Prostate gland (tissue), 2 donors: ENCODE data around the gene INPP4B. TPM values are rescaled to one million over a fixed set of nuclear protein-coding genes. Genes with fewer than 3 reads are reported as not detected.

Source experiments
- DNase-seq: peaks from one replicate; pipeline ENCODE4 v3.0.0-alpha.2; 2019; ENCODE audit warnings: low spot score
- H3K27ac ChIP-seq, 2 donors: fragments of 200-600 bp; sonication (generic); 2 replicates each; pipeline ENCODE4 v1.5.1; 2017 to 2019
- H3K27me3 ChIP-seq: fragments of 200-600 bp; sonication (generic); replicated peaks from 2 replicates; pipeline ENCODE4 v1.5.1; 2019; ENCODE audit not compliant: insufficient read depth
- H3K36me3 ChIP-seq, 2 donors: fragments of 200-600 bp; sonication (generic); 1 replicate in 1 of 2; 2 replicates in 1 of 2; pipeline versions ENCODE4 v1.5.1 to v1.8.1; 2017 to 2019
- H3K4me1 ChIP-seq: fragments of 200-600 bp; sonication (generic); replicated peaks from 2 replicates; pipeline ENCODE4 v1.5.1; 2019
- H3K4me3 ChIP-seq, 2 donors: fragments of 200-600 bp; sonication (generic); 2 replicates each; pipeline ENCODE4 v1.5.1; 2017 to 2019
- H3K9me3 ChIP-seq: fragments of 200-600 bp; sonication (generic); 2 replicates; pipeline ENCODE4 v1.5.1; 2017
- CTCF ChIP-seq, 4 experiments: fragments of 200-600 bp in 2 of 4; fragments of 450-650 bp in 2 of 4; sonication (generic) in 2 of 4; IDR thresholded peaks; 1 replicate in 3 of 4; 2 replicates in 1 of 4; pipeline ENCODE4 v1.5.1; 2016 to 2019; ENCODE audit warnings: antibody characterized with exemption in 4 of 4, mild to moderate bottlenecking in 2 of 4, moderate library complexity in 2 of 4
- POLR2A ChIP-seq: fragments of 450-650 bp; IDR thresholded peaks from one replicate; pipeline ENCODE4 v1.6.1; 2016; ENCODE audit warnings: antibody characterized with exemption, mild to moderate bottlenecking
- POLR2AphosphoS5 ChIP-seq: sonication (generic); formaldehyde crosslinking; IDR thresholded peaks from one replicate; pipeline ENCODE4 v1.6.1; 2017; ENCODE audit warnings: antibody characterized with exemption
- WGBS: methylation state at CpG from one replicate; pipeline ENCODE4 v1.1.5; 2018; 5-methylcytosine and 5-hydroxymethylcytosine counted together
- intact Hi-C: fragments of 100-400 bp; cut with DNase I; formaldehyde crosslinking; loops from one replicate; pipeline ENCODE4 v1.14.2; 2022
- total RNA-seq, 2 donors: library from RNA; depleted of rRNA; stranded (reverse); fragments of >200 nt; gene quantifications; one replicate each; pipeline ENCODE4 v1.1.0, GENCODE V29; 2016

Gene INPP4B
- total RNA-seq, 2 donors from 2014 or later = 22.3 to 49.7 TPM

GRCh38 chr4:142773505-142773904 lies 72.6 kb downstream of the INPP4B start:
- DNase-seq = no peak
- H3K27me3 ChIP-seq = no peaks in the 10 kb centered on the region
- intact Hi-C loops = no loop called here
- no peaks in the 10 kb centered on the region for H3K4me1 ChIP-seq
- H3K9me3 ChIP-seq = no peaks in the 10 kb centered on the region
- 63% methylated on average over 2 of the region's 2 CpGs for WGBS
- no peak overlapping the region for H3K27ac ChIP-seq
- no peak for TF ChIP-seq POLR2A
- no peak for TF ChIP-seq CTCF (IDR thresholded peaks at IDR 0.05)
- TF ChIP-seq POLR2AphosphoS5 = no peak
- no peaks in the 10 kb centered on the region for H3K36me3 ChIP-seq
- no peak overlapping the region for H3K4me3 ChIP-seq

GRCh38 chr4:142762280-142762679 lies 83.8 kb downstream of the INPP4B start:
- DNase-seq = no peak

GRCh38 chr4:142752202-142752786 lies 93.8 kb downstream of the INPP4B start:
- Histone ChIP-seq H3K36me3 (no peaks in the 10 kb centered on the region), H3K4me3 (no peak overlapping the region), H3K27ac (no peak overlapping the region), H3K4me1 (no peaks in the 10 kb centered on the region), H3K27me3 (no peaks in the 10 kb centered on the region), H3K9me3 (no peaks in the 10 kb centered on the region)
- no peak for DNase-seq
- intact Hi-C loops = no loop called here
- no peak for TF ChIP-seq POLR2A
- TF ChIP-seq CTCF (IDR thresholded peaks at IDR 0.05) = no peak
- TF ChIP-seq POLR2AphosphoS5 = no peak
- 41% methylated on average over 6 of the region's 6 CpGs for WGBS

More at GRCh38 chr4:142762280-142762679, 83.8 kb downstream of the INPP4B start:
- no peaks in the 10 kb centered on the region for H3K36me3 ChIP-seq
- intact Hi-C loops = no loop called here
- no peak overlapping the region for H3K27ac ChIP-seq
- no peak overlapping the region for H3K4me3 ChIP-seq
- no peaks in the 10 kb centered on the region for H3K9me3 ChIP-seq
- no peaks in the 10 kb centered on the region for H3K27me3 ChIP-seq
- H3K4me1 ChIP-seq = no peaks in the 10 kb centered on the region
- 92% methylated on average over 2 of the region's 2 CpGs for WGBS
- TF ChIP-seq POLR2AphosphoS5 = no peak
- no peak for TF ChIP-seq CTCF (IDR thresholded peaks at IDR 0.05)
- TF ChIP-seq POLR2A = no peak

GRCh38 chr4:142743121-142743825 lies 102.8 kb downstream of the INPP4B start:
- Histone ChIP-seq H3K36me3 (no peaks in the 10 kb centered on the region), H3K27me3 (no peaks in the 10 kb centered on the region), H3K4me1 (no peaks in the 10 kb centered on the region), H3K27ac (no peak overlapping the region), H3K4me3 (no peak overlapping the region), H3K9me3 (no peaks in the 10 kb centered on the region)
- no peak for TF ChIP-seq POLR2AphosphoS5
- TF ChIP-seq CTCF (IDR thresholded peaks at IDR 0.05) = no peak
- no peak for DNase-seq
- intact Hi-C loops = no loop called here

- no peaks in the 10 kb centered on the region for H3K9me3 ChIP-seq
- no peak overlapping the region for H3K4me3 ChIP-seq
- intact Hi-C loops = no loop called here
- no peak overlapping the region for H3K27ac ChIP-seq
- WGBS = 70% methylated on average over 1 of the region's 1 CpG
- no peaks in the 10 kb centered on the region for H3K4me1 ChIP-seq
- DNase-seq = no peak
- no peak for TF ChIP-seq POLR2AphosphoS5
- no peak for TF ChIP-seq POLR2A
- no peak for TF ChIP-seq CTCF (IDR thresholded peaks at IDR 0.05)
- no peaks in the 10 kb centered on the region for H3K27me3 ChIP-seq
- H3K36me3 ChIP-seq = no peaks in the 10 kb centered on the region
Measured at GRCh38 chr4:142741995-142742394, 104.1 kb downstream of the INPP4B start.
